ENCODE measurements around the gene RAB6D. TPM values are rescaled to one million over a fixed set of nuclear protein-coding genes. Genes with fewer than 3 reads are reported as not detected.
"Not testable (repeated sequence)": the region's sequence is repeated elsewhere in the genome, so short reads cannot be mapped to it uniquely, and the experiment has no call there.

The RAB6D gene
- total and polyA plus RNA-seq, 2 donors = 0.05 to 0.21 TPM

- DNase-seq (ENCODE audit: extremely low spot score); H3K36me3 ChIP-seq (ENCODE audit: insufficient read depth); H3K4me1 ChIP-seq (ENCODE audit: insufficient read depth); H3K27ac ChIP-seq (ENCODE audit: low read depth); H3K4me3 ChIP-seq (ENCODE audit: low read depth, low read length): not testable (repeated sequence)
- WGBS = 93% methylated on average over 11 of the region's 11 CpGs
These were observed 27.5 kb upstream of the RAB6D start for GRCh38 chr2:131391471-131391870.

DNA sequence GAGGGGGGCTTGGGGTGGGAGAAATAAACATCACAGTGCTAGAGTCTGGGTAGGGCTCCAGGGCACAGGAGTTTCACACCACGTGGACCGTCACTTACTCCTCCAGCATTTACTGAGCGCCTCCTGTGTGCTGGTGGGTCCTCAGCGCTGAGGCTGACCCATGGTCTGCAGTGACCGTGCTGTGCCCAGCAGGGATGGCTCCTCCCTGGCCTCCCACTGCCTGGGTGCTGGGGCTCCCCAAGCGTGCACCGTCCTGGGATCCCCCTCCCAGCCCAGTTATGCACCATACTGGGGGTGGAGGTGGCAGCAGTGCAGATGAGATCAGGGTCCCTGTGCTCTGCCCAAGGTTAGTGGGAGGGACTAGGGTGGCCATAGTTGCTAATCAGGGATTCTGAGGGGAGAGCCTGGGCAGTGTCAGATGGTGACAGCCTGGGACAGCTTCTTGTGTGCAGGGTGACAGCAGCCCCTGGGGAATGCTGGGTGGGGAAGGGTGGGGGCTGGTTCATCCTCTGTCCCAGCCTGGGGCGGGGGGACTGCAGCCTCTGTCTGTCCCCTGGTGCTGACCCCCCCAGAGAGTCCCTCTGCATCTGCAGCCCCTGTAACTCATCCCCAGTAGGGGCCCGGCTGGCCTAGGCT is 26.6 kb upstream of the RAB6D start:
- H3K4me3 ChIP-seq (ENCODE audit: low read depth, low read length); H3K36me3 ChIP-seq (ENCODE audit: insufficient read depth); H3K27ac ChIP-seq (ENCODE audit: low read depth); H3K4me1 ChIP-seq (ENCODE audit: insufficient read depth); DNase-seq (ENCODE audit: extremely low spot score): not testable (repeated sequence)
- 83% methylated on average over 9 of the region's 9 CpGs for WGBS

DNA sequence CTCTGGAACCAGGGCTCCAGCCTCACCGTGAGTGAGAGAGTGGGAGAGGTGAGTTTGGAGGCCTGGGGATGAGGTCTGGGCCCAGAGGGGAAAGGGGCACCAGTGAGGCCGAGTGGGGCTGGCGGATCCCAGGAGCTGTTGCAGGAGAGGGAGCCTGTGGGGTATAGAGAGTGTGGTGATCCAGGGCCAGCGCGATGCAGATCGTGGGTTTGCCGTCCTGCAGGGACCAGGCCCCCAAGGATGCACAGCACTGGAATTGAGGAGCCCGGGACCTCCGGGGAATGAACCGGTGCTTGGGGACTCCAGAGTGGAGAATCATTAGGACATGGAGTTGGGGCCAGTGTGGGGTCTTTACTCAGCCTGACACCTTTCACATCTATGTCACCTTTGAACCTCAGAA is 25.7 kb upstream of the RAB6D start:
- no peaks in the 10 kb centered on the region for H3K36me3 ChIP-seq (ENCODE audit: insufficient read depth)
- DNase-seq (ENCODE audit: extremely low spot score) = no peak
- no peak overlapping the region for H3K4me3 ChIP-seq (ENCODE audit: low read depth, low read length)
- 90% methylated on average over 10 of the region's 10 CpGs for WGBS
- no peaks in the 10 kb centered on the region for H3K4me1 ChIP-seq (ENCODE audit: insufficient read depth)
- H3K27ac ChIP-seq (ENCODE audit: low read depth) = no peak overlapping the region

DNA sequence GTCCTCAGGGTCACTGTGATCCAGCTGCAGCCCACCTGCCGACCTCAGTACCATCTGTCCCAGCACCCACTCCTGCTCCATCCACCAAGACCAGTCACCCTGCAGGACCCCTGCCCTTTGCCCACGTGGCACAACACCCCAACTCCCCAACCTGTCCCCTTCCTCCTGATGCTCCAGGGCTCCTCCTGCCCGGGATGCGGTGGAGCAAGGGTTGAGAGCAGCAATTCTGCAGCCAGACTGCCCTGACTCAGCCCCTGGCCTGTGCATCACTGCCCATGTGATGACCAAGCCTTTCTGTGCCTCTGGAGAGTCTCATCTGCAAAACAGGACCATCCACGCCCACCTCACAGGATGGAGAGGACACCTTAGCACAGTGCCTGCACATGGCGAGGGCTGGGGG is 24.9 kb upstream of the RAB6D start:
- WGBS = 68% methylated on average over 6 of the region's 6 CpGs
- H3K4me3 ChIP-seq (ENCODE audit: low read depth, low read length); H3K36me3 ChIP-seq (ENCODE audit: insufficient read depth); DNase-seq (ENCODE audit: extremely low spot score); H3K4me1 ChIP-seq (ENCODE audit: insufficient read depth); H3K27ac ChIP-seq (ENCODE audit: low read depth): not testable (repeated sequence)

- H3K27ac ChIP-seq (ENCODE audit: low read depth); DNase-seq (ENCODE audit: extremely low spot score); H3K4me3 ChIP-seq (ENCODE audit: low read depth, low read length); H3K4me1 ChIP-seq (ENCODE audit: insufficient read depth); H3K36me3 ChIP-seq (ENCODE audit: insufficient read depth): not testable (repeated sequence)
- WGBS = 95% methylated on average over 1 of the region's 1 CpG
These were observed 9.1 kb upstream of the RAB6D start for GRCh38 chr2:131373111-131373510.

DNA sequence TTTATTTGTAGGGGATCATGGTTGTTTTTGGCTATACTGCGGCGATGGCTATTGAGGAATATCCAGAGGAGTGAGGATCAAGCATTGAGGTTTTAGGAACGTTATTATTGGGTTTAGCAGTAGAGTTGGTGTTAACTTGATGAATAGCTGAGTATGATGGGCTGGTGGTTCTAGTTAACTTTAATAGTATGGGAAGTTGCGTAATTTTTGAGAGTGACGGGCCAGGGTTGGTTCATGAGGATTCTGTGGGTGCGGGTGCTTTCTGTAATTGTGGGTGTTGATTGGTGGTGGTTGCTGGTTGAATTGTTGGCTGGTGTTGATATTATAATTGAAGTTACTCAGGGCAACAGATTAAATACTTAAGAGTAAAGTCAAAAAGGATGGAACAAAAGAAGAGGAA is 6.0 kb upstream of the RAB6D start:
- Histone ChIP-seq H3K4me3 (ENCODE audit: low read depth, low read length) (no peak overlapping the region), H3K36me3 (ENCODE audit: insufficient read depth) (no peaks in the 10 kb centered on the region), H3K4me1 (ENCODE audit: insufficient read depth) (no peaks in the 10 kb centered on the region), H3K27ac (ENCODE audit: low read depth) (no peak overlapping the region)
- 91% methylated on average over 6 of the region's 6 CpGs for WGBS
- no peak for DNase-seq (ENCODE audit: extremely low spot score)

GRCh38 chr2:131368493-131369066 is 4.6 kb upstream of the RAB6D start:
- H3K4me1 ChIP-seq (ENCODE audit: insufficient read depth); H3K4me3 ChIP-seq (ENCODE audit: low read depth, low read length); DNase-seq (ENCODE audit: extremely low spot score); H3K27ac ChIP-seq (ENCODE audit: low read depth); H3K36me3 ChIP-seq (ENCODE audit: insufficient read depth): not testable (repeated sequence)
- 81% methylated on average over 8 of the region's 9 CpGs for WGBS

DNA sequence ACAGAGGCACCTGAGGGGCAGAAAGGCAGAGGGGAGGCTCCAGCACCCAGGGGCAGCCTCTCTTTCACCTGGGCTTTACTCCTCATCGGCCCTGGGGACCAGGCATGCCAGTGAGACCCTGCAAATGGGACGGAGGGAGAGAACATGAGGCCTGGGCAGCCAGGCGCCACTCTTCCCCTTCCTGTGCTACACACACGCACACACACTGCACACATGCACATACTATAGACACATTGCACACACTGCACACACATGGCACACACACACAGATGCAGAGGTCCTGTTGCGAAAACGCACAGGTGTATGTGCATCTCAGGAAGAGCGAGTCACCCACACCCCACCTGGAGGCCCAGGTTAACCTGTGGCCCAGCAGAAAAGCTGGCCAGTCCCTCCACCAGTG is 3.4 kb upstream of the RAB6D start:
- DNase-seq (ENCODE audit: extremely low spot score) = no peak
- Histone ChIP-seq H3K4me1 (ENCODE audit: insufficient read depth) (no peaks in the 10 kb centered on the region), H3K4me3 (ENCODE audit: low read depth, low read length) (no peak overlapping the region), H3K36me3 (ENCODE audit: insufficient read depth) (no peaks in the 10 kb centered on the region), H3K27ac (ENCODE audit: low read depth) (no peak overlapping the region)
- 94% methylated on average over 7 of the region's 7 CpGs for WGBS

GRCh38 chr2:131366643-131367042 is 2.7 kb upstream of the RAB6D start:
- no peak for DNase-seq (ENCODE audit: extremely low spot score)
- Histone ChIP-seq H3K4me1 (ENCODE audit: insufficient read depth) (no peaks in the 10 kb centered on the region), H3K36me3 (ENCODE audit: insufficient read depth) (no peaks in the 10 kb centered on the region), H3K4me3 (ENCODE audit: low read depth, low read length) (no peak overlapping the region), H3K27ac (ENCODE audit: low read depth) (no peak overlapping the region)
- WGBS = 84% methylated on average over 6 of the region's 6 CpGs

DNA sequence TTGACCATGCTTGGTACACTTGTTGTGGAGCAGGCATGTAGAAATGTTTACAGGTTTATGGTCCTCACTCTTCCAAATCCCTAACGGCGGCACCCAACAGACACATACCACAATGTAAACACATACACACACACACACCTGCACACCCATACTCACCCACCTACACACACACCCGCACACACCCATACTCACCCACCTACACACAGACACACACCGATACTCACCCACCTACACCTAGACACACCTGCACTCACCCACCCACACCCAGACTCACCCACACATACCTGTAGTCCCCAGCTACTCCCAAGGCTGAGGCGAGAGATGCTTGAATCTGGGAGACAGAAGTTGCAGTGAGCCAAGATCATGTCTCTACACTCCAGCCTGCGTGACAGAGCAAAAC is 1.5 kb upstream of the RAB6D start:
- no peak for DNase-seq (ENCODE audit: extremely low spot score)
- WGBS = 90% methylated on average over 6 of the region's 6 CpGs
- H3K36me3 ChIP-seq (ENCODE audit: insufficient read depth) = no peaks in the 10 kb centered on the region
- H3K4me1 ChIP-seq (ENCODE audit: insufficient read depth) = no peaks in the 10 kb centered on the region
- H3K4me3 ChIP-seq (ENCODE audit: low read depth, low read length) = no peak overlapping the region
- H3K27ac ChIP-seq (ENCODE audit: low read depth) = no peak overlapping the region

GRCh38 chr2:131363213-131363612 is 755 bp downstream of the RAB6D start:
- not testable (repeated sequence) for H3K4me1 ChIP-seq (ENCODE audit: insufficient read depth); H3K36me3 ChIP-seq (ENCODE audit: insufficient read depth); H3K27ac ChIP-seq (ENCODE audit: low read depth); H3K4me3 ChIP-seq (ENCODE audit: low read depth, low read length); DNase-seq (ENCODE audit: extremely low spot score)
- WGBS = under 1% methylated on average over 3 of the region's 12 CpGs

DNA sequence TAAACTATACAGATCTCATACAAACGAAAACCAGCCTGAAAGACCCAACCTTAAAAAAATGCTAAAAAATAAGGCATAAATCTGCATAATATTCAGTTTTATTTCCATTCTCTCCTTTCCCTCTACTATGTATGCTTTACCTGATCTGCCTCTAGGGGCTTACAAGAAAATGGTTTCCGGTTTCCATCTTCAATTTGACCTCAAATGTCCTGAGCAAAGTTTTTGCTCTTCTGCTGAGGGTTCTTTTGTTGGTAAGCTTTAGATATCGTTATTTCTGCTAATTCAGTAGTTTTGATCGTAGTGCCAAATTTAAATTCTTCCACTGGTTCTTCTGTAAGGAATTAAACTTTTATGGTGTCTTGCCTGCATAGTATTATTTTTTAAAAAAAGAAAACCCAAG is 2.2 kb downstream of the RAB6D start:
- not testable (repeated sequence) for H3K27ac ChIP-seq (ENCODE audit: low read depth); H3K4me1 ChIP-seq (ENCODE audit: insufficient read depth); H3K4me3 ChIP-seq (ENCODE audit: low read depth, low read length); DNase-seq (ENCODE audit: extremely low spot score); H3K36me3 ChIP-seq (ENCODE audit: insufficient read depth)
- WGBS = 63% methylated on average over 4 of the region's 4 CpGs

GRCh38 chr2:131353167-131353697 is 10.7 kb downstream of the RAB6D start:
- not testable (repeated sequence) for H3K4me3 ChIP-seq (ENCODE audit: low read depth, low read length); H3K36me3 ChIP-seq (ENCODE audit: insufficient read depth); DNase-seq (ENCODE audit: extremely low spot score); H3K4me1 ChIP-seq (ENCODE audit: insufficient read depth); H3K27ac ChIP-seq (ENCODE audit: low read depth)
- WGBS = 5% methylated on average over 19 of the region's 46 CpGs

GRCh38 chr2:131349021-131349420 is 14.9 kb downstream of the RAB6D start:
- Histone ChIP-seq H3K36me3 (ENCODE audit: insufficient read depth) (no peaks in the 10 kb centered on the region), H3K27ac (ENCODE audit: low read depth) (no peak overlapping the region), H3K4me1 (ENCODE audit: insufficient read depth) (no peaks in the 10 kb centered on the region), H3K4me3 (ENCODE audit: low read depth, low read length) (no peak overlapping the region)
- 74% methylated on average over 4 of the region's 4 CpGs for WGBS
- DNase-seq (ENCODE audit: extremely low spot score) = no peak

All from urinary bladder (tissue), 4 donors.